ENCODE measurements around the gene LARGE1. TPM values are rescaled to one million over a fixed set of nuclear protein-coding genes. Genes with fewer than 3 reads are reported as not detected.

LARGE1 gene
- total RNA-seq, 1 donor: 13.4 TPM

- no peak overlapping the region for H3K4me3 ChIP-seq (ENCODE audit: low read depth, low read length)
- TF ChIP-seq CTCF (IDR thresholded peaks at IDR 0.05; ENCODE audit: insufficient read depth, low read depth, low read length): no peak
- no peak for DNase-seq (ENCODE audit: low read depth)
Observed at GRCh38 chr22:33315954-33316353, 604.3 kb downstream of the LARGE1 start.

DNA sequence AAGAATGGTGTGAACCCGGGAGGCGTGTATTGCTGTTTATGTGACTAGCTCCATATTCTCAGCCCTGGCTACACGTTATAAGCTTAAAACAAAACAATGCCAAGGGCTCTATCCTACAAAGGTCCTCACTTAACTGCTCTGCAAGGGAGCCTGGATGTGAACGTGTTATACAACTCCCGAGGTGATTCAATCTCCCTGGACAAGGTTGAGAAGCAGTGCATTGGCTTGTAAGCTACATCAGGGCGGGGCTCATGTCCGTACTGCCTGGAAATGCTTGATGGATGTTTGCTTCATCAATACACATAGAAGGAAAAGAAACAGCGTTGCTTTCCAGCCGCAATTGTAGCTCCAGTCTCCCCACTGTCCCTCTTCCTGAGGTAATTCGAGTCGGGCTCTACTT is 605.2 kb downstream of the LARGE1 start:
- no peak for DNase-seq (ENCODE audit: low read depth)
- TF ChIP-seq CTCF (IDR thresholded peaks at IDR 0.05; ENCODE audit: insufficient read depth, low read depth, low read length): no peak
- H3K4me3 ChIP-seq (ENCODE audit: low read depth, low read length): no peak overlapping the region

DNA sequence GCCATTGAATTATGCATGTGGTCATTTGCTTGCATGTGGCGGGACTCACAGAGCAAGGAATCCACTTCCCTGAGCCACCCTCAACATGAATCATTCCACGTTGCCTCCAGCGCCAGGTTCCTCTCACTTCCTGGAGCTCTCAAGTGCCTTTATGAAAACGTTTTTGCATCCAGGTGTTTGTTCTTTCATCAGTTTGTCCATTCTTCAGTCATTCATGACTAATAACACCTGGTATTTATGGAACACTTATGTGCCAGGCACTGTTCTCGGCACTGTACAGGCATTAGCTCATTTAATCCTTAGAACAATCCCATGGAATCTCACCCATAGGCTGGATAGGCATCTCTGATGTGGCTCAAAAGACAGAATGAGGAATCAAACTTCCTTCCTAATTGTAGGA is 606.0 kb downstream of the LARGE1 start:
- DNase-seq (ENCODE audit: low read depth): no peak
- no peak overlapping the region for H3K4me3 ChIP-seq (ENCODE audit: low read depth, low read length)
- no peak for TF ChIP-seq CTCF (IDR thresholded peaks at IDR 0.05; ENCODE audit: insufficient read depth, low read depth, low read length)

GRCh38 chr22:33303099-33303498 is 617.2 kb downstream of the LARGE1 start:
- no peak overlapping the region for H3K4me3 ChIP-seq (ENCODE audit: low read depth, low read length)
- no peak for TF ChIP-seq CTCF (IDR thresholded peaks at IDR 0.05; ENCODE audit: insufficient read depth, low read depth, low read length)
- DNase-seq (ENCODE audit: low read depth): no peak

- peak overlapping the region; percentile 12 for H3K4me3 ChIP-seq (ENCODE audit: low read depth, low read length)
- DNase-seq (ENCODE audit: low read depth): no peak
- no peak for TF ChIP-seq CTCF (IDR thresholded peaks at IDR 0.05; ENCODE audit: insufficient read depth, low read depth, low read length)
Observed at GRCh38 chr22:33302549-33302948, 617.7 kb downstream of the LARGE1 start.

- peak; percentile 59 for DNase-seq (ENCODE audit: low read depth)
- peak; percentile 86 for TF ChIP-seq CTCF (IDR thresholded peaks at IDR 0.05; ENCODE audit: insufficient read depth, low read depth, low read length)
- H3K4me3 ChIP-seq (ENCODE audit: low read depth, low read length): peak overlapping the region; percentile 12
Observed at GRCh38 chr22:33302049-33302545, 618.2 kb downstream of the LARGE1 start.

DNA sequence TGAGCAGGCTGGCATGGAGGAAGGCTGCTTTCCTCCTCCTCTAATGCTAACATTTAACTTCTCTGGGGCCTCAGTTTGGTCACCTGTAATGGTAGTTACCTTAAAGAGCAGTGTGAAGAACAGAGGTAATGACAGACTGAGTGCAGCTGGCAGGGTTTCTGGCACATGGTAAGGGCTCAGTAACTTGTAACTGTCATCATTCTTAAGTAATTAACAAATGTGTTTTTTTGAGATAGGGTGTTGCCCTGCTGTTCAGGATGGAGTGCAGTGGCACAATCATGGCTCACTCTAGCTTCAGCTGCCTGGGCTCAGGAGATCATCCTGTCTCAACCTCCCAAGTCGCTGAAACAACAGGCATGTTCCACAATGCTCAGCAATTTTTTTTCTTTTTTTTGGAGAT is 620.1 kb downstream of the LARGE1 start:
- no peak for DNase-seq (ENCODE audit: low read depth)
- no peak for TF ChIP-seq CTCF (IDR thresholded peaks at IDR 0.05; ENCODE audit: insufficient read depth, low read depth, low read length)
- H3K4me3 ChIP-seq (ENCODE audit: low read depth, low read length): no peak overlapping the region
